Stomach (tissue), 4 donors: ENCODE measurements around the gene LNPK.

Experiments
- CTCF ChIP-seq, 7 experiments: fragments of 450-650 bp in 4 of 7; fragments of 200-600 bp in 3 of 7; sonication (generic) in 3 of 7; IDR thresholded peaks; one replicate each; pipeline ENCODE4 v1.5.1; 2016 to 2019; ENCODE audit warnings: antibody characterized with exemption in 7 of 7, control low read depth in 2 of 7, mild to moderate bottlenecking in 1 of 7
- EP300 ChIP-seq: sonication (generic); formaldehyde crosslinking; IDR thresholded peaks from one replicate; pipeline ENCODE4 v1.6.1; 2017; ENCODE audit warnings: antibody characterized with exemption
- POLR2A ChIP-seq, 4 donors: fragments of 450-650 bp; IDR thresholded peaks; one replicate each; pipeline ENCODE4 v1.6.1; 2016; ENCODE audit warnings: antibody characterized with exemption in 4 of 4, control low read depth in 2 of 4, mild to moderate bottlenecking in 1 of 4, moderate library complexity in 1 of 4
- POLR2AphosphoS5 ChIP-seq, 3 donors: sonication (generic); formaldehyde crosslinking; IDR thresholded peaks; one replicate each; pipeline ENCODE4 v1.6.1; 2016; ENCODE audit warnings: antibody characterized with exemption in 3 of 3

- TF ChIP-seq CTCF (IDR thresholded peaks at IDR 0.05): no peak
- TF ChIP-seq POLR2AphosphoS5 (IDR thresholded peaks at IDR 0.05): no peak
- TF ChIP-seq POLR2A (IDR thresholded peaks at IDR 0.05): no peak
- no peak for TF ChIP-seq EP300
Measured at GRCh38 chr2:176001281-176001915, 669 bp downstream of the LNPK start.
